Islet of Langerhans (tissue), 1 donor: ENCODE measurements around the gene CADPS.
"Not testable (repeated sequence)": the region's sequence is repeated elsewhere in the genome, so short reads cannot be mapped to it uniquely, and the experiment has no call there.

Source experiments
- FAIRE-seq: peaks from one replicate; lab custom pipeline; 2011; peaks lifted over from hg19 to GRCh38; lab: Jason Lieb, UNC

The CADPS gene

DNA sequence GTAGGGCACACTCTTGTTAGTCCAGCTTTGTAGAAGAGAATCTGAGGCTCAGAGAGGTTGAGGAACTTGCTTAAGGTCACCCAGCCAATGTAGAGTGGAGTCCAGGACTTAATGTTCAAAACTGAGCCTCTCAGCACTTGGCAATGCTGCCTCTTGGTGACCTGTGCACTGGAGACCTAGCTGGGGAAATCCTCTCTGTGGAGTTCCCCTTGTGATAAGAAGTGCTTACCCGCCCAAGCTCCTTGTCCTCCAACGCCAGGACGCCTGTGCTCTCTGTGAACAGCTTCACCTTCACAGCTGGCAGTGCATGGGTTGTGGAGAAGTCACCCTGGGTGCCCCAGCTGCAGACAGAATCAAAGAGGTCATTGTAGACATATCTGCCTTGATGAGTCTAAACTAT, 282.8 kb downstream of the CADPS start:
- FAIRE-seq, result no peak

DNA sequence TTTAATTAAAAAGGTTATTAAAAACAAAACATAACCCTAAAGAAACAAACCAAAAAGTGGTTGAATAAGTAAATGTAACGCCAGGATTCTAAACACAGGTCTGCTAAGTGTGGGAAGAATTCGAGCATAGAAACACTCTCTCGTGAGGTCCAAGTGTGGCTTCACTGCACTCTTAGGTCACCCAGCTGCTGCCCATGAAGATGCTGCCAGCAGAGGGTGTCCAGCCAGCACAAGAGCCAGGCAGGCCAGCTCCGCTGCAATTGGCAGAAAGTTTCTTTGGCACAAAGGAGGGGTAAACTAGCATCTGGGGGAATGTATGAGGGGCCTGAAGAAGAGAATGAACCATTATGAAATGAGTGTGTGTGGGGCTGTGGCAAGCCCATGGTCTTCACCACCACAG, 286.1 kb downstream of the CADPS start:
- FAIRE-seq, result no peak

DNA sequence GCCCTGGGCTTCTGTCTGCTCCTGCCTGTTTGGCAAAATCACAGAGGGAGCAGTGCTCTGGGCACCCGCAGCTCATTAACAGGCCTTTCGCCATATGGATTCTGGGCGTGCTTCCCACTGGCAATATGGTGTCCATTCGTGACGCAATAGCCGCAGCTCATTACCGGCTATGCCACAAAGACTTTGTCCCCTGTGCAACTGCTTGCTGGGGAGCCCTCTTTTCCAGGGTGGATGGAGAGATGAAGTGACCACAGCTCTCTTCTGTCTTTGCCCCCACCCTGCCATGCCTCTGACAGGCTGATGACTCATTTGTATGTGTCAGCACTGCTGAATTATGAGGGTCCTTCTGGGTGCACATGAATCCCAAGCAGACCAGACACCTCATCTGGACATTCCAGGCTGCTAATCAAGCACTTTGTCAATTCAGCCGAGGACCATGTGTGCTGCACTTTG, 287.6 kb downstream of the CADPS start:
- no peak for FAIRE-seq

DNA sequence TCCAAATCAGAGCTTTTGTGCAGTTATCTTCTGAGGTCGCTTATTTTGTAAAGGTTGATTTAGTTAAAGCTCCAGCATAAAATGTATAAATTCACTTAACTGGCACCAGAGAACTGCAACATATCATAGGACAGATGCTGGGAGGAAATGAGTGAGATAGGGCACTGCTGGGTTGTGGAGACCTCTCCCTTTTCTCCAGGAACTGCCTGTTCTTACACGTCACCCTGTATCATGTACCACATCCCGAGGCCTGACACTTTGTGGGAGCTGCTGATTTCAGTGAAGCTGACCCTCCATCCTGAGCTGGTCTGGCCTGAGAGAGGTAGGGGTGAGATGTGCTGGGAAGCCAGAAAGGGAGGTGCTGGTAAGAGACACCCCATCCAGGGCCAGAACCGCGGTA, 288.0 kb downstream of the CADPS start:
- no peak for FAIRE-seq

DNA sequence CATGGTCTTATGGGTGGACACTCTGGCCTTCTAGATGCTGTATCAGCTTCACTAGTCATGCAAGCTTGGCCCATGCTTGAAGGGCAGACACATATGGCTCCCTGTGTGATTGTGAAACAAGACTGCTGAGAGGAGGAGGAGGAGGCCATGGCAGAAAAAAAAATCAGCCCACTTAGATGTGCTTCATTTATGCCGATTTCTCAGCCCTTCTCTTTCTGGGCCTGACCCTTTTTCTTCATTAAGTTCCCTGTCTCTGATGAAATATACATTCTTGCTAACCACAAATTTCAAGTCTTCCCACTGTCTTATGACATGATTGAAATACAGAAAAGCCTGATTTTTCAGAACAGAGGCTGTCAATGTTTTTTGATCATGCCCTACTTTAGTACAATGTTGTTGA, 288.9 kb downstream of the CADPS start:
- FAIRE-seq, result no peak

DNA sequence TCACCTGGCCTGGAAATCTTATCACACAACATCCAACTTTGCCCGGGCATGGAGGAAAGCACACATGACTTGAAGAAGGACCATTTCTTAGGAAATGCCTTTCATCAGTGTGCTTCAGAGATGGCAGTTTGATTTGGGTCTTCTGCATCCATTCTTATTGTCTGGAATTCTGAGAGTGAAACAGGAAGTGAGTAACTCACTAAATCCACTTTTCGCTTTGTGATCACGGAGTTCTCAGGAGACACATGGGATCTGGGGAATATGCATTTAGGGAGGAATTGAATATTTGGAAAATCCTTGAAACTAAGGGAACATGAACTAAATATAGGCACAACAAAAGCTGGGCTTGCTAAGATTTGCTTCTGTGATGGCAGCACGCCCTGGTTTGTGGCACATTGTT, 289.4 kb downstream of the CADPS start:
- FAIRE-seq, result no peak

DNA sequence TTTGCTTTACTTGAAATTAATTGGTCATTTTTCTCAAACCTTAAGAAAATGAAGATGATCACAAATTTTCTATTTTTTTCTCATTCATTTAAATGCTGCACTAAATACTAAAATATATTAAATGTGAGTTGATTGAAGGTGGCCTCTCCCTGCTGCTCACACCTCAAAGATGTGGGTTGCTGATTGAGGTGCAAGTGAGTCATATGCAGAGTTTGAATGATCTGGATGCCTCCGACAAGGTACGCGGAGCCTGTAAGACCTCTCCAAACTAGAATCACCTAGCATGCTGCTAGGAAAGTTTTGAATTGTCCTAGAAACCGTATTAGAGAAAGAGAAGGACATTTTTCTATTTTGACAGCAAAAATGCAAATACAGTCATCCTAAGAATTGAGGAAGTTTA, 290.6 kb downstream of the CADPS start:
- no peak for FAIRE-seq

DNA sequence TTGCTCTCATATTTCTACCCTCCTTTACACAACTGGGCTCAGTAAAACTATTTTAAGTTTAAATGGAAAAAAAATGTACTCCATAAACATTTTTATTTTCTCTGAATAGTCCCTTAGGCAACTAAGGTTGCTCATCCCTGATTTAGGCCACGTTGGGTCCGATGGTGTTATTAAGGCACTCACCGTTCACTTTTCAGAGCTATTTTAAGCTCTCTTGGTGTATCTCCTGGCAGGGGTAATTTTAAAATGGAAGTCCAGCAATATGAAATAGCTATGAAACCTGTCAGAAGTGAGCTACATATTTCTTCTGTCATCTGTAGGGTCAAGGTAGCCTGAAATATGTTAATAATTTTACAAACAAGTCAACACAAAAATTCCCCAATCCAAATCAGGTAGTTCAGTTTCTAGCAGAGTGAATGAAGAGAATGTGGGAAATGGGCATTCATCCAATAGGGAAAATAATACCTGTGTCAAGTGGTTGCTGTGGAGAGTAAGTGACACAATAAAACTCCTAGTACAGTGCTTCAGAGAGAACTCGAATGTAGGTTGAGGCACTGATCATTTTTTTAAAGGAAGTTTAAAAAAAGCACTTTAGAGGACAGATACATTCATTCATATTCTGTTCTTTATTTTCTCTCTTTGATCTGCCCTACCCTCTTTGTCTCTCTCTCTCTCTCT, 292.6 kb downstream of the CADPS start:
- peak; percentile 53 for FAIRE-seq

DNA sequence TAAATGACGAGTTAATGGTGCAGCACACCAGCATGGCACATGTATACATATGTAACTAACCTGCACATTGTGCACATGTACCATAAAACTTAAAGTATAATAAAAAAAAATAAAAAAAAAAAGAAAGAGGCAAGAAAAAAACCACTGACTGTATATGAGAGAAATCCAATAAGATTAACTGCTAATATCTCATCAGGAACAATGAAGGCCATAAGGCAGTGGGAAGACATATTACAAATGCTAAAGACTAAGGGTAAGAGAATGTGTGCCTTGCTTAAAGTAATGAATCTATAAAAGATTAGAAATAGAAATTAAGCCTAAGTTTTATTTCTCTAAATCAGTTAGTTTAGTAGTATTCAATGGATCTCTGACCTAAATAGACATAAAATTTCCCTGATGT, 294.7 kb downstream of the CADPS start:
- not testable (repeated sequence) for FAIRE-seq

DNA sequence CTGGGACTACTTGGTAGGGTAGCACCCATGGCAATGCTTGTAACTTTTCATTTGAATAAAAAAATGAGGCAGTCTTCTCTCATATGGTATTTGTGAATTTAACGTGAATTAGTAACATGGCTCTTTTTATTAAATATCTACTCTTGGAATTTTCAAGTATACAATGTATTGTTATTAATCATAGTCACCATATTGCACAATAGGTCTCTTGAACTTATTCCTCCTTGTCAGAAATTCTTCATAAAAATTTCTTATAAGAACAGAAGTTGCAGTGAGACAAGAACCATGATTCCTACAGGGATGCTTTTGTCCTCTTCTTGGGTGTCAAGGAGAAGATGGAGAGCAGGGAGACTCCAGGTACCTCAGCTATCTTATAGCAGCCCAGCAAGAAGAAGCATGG, 298.1 kb downstream of the CADPS start:
- FAIRE-seq, result no peak

DNA sequence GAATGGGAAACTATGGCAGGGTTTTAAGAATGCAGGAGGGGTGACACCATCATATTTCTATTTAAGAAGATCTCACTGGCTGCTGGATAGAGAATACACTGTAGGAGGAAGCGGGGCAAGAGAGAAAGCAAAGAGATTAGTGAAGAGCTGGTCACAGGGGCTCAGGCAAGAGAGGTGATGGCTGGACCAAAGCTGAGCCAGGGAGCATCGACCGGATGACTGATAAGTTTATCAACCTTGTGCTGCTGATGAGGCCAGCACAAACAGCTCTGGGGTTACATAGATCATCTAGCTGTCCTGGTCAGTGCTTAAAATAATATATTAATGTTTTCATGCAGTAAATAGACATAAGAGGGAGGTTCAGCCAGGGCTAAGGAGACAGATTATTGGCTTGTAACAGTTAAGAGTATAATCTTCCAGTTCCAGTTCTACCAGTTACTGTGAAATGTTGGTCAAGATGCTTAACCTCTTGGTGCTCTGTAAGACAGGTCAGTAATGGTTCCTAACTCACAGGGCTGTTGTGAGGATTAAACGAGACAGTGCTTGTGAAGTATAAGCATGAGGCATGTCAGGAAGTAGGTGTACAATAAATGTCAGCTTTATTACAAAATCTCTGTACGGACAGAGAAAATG, 300.8 kb downstream of the CADPS start:
- FAIRE-seq, result no peak

DNA sequence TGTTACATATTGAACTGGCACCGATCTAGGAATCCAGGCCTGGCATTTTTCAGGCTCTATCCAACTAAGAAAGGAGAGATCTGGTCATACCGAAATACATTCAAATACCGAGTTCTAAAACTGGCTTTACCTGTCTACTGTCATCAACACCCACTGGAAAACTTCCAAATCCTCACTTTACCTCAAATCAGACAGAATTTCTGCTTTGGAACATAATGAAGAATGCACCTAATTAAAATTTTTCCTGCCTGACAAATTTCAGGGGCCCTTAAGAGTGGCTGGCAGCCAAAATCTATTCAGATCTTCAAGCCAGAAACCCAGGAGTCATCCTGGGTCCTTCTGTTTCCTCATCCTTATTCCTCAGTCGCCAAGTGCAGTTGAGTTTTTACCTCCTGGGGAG, 303.3 kb downstream of the CADPS start:
- no peak for FAIRE-seq

DNA sequence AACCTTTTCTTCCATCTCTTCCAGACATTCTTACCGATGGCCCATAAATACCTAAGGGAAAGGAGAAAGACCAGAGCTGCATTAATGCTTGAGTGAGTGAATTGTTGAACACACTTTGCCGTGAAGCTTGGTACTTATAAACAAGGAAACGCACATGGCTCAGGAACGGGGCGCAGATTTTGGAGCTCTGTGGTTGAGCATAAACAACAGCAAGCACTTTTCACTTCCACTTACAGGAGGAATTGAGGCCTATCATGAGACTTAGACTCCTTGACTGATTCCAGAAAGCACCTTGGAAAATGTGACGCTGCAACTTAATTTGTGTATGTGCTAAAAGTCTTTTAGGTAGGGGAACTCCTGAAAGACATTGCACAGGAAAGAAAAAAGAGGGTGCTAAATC, 304.3 kb downstream of the CADPS start:
- FAIRE-seq, result no peak

DNA sequence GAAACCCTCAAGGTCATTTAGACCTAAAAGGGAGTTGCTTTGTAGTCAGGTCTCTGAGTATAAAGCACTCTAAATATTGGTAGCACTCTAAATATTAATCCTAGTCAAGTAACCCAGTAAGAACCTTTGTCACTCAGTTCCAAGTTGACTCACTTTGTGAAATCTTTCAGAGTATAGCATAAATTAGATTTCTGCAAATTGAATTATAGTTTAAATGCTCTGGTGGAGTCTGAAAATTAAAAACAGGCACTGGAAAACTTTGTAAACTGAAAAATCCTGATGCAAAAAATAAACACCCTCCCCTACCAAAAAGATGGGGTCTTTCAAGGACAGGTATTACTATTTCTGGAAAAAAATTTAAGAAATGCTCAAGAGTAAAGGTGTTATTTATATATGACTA, 305.6 kb downstream of the CADPS start:
- FAIRE-seq, result no peak

DNA sequence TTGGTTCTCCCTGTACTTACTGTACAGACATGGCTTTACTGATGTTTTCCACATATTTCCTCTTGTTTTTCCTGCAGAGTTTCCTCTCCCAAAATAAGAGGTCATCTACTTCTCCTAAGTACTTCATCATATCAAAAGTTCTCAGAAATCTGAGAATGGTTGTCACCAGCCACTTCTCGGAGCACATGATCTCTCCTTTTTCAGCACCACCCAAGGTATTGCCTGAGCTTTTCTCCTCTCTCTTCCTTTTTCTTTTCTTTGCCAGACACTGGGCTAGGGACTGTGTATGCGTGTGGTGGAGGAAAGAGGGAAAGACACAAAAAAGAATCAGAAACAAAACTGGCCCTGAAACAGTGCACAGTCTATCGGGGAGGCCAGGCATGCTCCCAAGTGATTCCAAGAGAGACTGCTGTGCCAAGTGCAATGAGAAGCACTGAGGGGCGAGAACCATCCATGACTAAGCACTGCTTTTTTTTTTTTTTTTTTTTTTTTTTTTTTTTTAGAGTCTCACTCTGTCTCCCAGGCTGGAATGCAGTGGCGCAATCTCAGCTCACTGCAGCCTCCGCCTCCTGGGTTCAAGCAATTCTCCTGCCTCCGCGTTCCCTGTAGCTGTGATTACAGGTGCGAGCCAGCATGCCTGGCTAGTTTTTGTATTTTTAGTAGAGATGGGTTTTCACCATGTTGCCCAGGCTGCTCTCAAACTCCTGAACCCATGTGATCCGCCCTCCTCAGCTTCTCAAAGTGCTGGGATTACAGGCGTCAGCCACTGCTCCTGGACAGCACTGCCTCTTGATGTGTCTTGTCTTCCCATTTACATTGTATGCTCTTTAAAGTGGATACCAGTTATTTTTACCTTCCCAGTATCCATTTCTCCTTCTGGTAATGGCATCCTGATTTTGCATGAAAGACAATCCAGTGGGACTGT, 307.9 kb downstream of the CADPS start:
- no peak for FAIRE-seq

DNA sequence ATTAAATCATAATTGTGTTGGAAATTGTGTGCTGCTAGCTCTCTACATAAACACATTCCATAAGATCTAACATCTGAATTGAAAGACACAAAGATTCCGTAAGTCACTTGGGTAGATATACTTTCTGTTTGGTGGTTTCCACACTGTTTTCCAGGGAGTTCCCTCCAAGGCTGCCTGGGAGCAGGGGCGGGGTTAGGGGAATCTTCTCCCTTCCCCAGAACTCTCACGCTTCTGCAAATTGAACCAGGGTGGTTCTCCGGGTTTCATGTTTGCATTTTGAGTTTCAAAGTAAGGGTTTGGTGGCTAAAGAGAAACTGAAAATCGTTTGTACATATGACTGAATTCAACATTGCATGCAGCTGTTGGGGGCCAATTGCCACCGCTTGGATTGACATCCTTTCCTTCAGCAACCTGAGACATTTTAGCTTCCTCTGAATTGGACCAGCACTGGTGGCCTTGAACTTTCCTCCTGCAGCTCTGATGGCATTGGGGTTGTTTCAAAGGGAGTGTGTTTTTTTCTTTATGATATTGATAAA, 309.1 kb downstream of the CADPS start:
- no peak for FAIRE-seq

DNA sequence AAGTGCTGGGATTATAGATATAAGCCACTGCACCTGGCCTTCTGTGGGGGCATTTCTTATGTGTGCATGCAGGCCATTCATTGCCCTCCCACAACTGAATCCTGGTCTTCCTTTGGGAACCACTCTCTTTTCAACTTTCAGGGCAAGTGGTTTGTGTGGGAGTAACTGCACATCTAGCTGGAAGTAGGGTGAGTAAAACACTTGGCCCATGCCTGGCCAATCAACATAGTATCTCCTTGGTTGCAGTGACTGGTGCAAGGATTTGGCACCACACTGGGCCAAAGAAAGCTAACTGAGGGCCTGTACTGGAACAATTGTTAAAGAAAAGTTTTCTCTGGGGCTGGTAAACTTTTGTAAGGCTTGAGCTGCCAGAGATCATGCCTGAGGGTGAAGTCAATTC, 312.6 kb downstream of the CADPS start:
- FAIRE-seq, result no peak

DNA sequence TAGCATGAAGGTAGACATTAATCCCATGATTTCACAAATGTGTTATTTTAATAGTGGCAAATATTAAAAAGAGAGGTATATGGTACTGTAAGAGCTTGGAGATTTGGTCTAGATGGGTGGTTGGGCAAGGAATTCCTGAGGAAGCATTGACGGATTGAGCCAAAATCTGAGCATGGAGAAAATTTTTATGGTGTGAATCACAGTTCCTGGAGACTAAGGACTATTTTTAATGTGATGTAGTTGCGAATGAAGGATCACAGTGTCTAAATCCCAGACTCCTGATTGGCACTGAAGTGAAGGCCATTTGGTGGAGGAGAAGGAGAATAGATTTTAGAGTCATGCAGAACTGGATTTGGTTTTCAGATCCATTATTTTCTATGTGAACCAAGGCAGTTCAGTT, 313.2 kb downstream of the CADPS start:
- FAIRE-seq, result no peak

DNA sequence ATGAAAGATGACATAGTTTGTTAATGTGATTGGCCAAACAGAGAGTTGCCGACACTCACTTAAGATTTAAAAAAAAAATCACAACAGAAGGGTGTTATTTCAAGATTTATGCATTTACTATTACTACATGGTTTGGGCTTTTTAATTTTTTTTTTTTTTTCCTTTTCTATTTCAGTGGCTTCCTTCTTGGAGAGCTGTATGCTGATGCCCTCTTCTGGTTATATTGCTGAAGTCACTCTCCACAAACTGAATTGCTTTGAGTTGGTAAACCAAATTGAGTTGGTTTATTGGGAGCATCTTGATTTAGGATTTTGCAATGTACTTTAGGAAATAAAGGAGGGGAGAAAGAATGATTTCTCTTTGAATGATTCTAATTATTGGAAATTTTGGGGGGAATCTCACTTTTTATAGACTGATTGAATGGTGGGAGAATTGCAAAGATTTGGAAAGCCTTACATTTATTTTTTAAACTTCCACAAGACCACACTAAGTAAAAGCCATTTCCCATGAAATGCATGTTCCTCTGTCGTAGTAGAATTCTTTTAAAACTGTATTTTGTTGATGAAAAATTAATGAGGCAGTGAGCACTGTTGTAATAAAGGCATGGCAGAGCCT, 315.3 kb downstream of the CADPS start:
- peak; percentile 79 for FAIRE-seq

DNA sequence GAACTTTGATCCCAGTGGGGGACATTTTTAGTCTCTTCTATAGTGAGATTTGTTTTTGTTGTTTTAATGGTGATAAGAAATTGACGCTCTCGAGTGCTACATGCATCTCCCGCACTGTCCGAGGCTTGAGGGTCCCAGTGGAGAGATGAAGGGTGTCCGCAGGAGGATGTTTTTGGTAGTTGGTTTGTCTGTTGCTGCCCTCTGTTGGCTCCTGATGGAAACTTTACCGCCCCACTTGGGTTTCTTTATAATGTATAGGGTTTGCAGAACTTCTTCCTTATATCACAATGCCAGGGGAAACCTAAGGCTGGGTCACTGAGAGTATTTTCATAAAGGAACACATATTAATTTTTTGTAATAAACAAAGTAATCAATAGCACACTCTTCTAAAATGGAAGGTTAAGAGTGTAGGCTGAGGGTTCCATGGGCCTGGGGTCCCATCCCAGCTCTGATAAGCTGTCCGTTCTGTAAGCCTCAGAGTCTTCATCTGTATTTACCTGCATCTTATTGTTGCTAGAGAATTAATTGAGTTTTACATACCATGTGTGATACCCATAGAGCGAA, 316.6 kb downstream of the CADPS start:
- FAIRE-seq, result no peak

DNA sequence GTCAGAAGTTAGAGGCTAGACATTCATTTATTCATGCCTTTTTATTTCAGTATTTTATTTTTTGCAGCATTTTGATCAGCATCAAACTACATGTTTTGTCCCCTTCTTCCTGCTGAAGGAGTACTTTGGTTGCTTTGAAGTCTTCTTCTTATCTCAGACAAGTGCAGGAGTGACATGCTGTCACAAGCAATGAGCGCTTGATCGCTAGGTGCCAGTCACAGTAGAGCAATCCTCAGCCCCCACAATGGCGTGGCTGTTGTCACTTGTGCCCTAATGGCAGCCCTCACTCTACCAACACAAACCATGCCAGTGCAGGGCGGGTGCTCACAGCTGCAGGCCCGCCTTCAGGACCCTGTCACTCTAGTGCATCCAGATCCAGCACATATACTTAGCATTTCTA, 317.2 kb downstream of the CADPS start:
- FAIRE-seq, result no peak

DNA sequence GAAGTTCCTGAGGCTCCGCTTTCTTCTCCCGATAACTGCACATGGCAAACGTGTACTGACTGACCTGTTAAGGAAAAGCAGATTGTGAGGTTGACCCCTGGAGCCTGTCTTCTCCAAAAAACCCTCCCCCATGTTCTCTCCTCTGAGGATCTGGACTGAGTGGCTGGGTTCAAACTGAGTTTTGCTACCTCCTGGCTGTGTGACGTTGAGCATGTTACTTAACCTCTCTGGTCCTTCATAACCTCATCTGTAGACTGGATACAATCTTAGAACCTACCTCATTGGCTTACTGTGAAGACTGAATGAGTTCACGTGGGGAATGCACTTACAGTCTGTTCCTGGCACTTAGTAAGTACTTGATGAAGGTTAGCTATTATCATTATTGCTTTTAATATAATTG, 317.8 kb downstream of the CADPS start:
- no peak for FAIRE-seq
